Epithelial cell of esophagus (primary cell): ENCODE results near the gene CSNK1E.
A peak's percentile ranks its signal among the peaks of the same experiment; 100 is the strongest.

Source experiments
- DNase-seq: peaks from one replicate; pipeline ENCODE4 v3.0.0; 2010; ENCODE audit warnings: low read depth
- H3K4me3 ChIP-seq: 2 replicates; pipeline ENCODE4 v1.5.1; 2011; ENCODE audit warnings: mild to moderate bottlenecking, low read length, control low read depth
- CTCF ChIP-seq: IDR thresholded peaks from 2 replicates; pipeline ENCODE4 v1.5.1; 2011; ENCODE audit warnings: low read depth, mild to moderate bottlenecking, low read length, control low read depth, inconsistent platforms; ENCODE audit not compliant: insufficient read depth; ENCODE audit errors: missing control alignments

CSNK1E gene

GRCh38 chr22:38262051-38262795 is 55.0 kb downstream of the CSNK1E start:
- peak; percentile 69 for TF ChIP-seq CTCF
- no peak overlapping the region for H3K4me3 ChIP-seq
- DNase-seq: peak; percentile 79

DNA sequence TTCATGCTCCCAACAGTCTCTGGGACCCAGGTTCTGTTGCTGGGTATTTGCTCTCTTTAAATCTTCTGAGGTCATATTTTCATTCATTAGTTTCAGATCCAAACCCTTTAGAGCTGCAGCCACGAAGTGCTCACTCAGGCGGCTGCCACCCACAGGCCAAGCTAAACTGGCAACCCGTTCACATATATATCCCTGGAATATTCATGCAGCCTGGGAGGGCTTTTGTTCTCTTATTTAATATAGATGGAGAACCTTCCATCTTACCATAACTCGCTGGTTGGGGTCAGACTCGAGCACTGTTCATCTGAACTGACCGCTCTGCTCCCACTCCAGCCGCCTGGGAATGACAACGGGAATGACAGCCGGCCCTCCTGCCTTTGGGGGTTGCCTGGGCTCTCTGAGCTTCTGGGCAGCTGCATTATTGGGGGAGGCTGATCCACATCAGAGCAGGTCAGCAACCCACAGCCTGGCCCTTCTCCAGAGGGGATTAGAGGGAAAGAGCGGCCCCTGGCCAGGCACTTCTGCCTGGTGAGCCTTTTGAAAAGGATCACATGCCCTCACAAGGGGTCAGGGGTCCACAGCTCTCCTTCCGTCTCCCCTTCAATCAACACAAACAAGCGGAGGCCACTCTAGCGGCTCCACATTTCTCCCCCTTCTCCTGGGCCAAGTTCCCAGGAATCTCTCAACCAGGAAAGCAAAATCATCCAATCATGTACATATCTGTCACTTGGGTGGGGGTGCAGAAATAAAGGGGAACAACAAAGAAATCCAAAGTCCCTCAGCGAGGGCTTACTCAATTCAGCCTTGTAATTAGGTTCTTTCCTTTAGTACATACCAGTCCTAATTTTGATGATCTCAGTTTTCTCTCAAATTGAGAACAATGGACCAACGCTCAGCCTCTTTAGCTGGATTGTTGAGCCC is 56.2 kb downstream of the CSNK1E start:
- DNase-seq: no peak
- no peak overlapping the region for H3K4me3 ChIP-seq
- no peak for TF ChIP-seq CTCF

- TF ChIP-seq CTCF: no peak
- DNase-seq: no peak
- H3K4me3 ChIP-seq: no peak overlapping the region
These were observed 57.9 kb downstream of the CSNK1E start for GRCh38 chr22:38259370-38259769.

DNA sequence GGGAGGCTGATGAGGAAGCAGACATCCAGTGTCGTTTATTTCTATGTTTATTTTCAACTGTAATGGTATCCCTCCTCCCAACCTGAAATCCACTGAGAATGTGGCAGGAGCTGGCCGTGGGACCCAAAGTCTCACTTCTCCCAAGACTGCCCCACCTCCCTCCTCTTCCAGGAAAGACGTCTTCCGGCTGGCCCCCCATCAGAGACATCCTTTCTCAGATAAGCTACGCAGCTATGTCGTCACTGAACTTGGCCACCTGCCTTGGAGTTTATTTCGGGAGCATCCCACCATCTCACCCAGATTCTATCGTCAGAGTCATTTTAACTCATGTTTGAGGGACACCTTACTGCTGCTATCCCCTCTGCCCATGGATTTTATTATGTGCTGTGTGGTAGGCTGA is 58.3 kb downstream of the CSNK1E start:
- no peak for DNase-seq
- no peak for TF ChIP-seq CTCF
- no peak overlapping the region for H3K4me3 ChIP-seq

- TF ChIP-seq CTCF: no peak
- H3K4me3 ChIP-seq: no peak overlapping the region
- DNase-seq: no peak
These were observed 59.5 kb downstream of the CSNK1E start for GRCh38 chr22:38257650-38258250.

DNA sequence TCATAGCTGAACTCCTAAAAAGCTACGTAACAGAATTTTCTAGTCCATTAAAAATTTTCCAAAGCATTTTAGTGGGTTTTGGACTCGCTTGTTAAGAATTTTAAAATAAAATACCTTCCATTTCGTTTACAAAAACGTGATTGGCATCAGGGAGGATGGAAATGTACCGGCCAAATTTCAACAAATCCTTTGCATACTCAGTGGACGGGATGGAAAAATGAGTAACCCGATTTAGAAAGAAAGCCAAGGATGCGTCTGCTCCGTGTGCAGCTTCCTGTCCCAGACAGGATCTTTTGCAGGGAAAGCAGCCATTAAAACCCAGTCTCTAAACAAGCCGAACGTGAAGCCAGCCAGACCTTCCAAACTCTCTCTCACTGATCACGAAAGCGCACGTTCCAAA is 60.1 kb downstream of the CSNK1E start:
- TF ChIP-seq CTCF: no peak
- no peak overlapping the region for H3K4me3 ChIP-seq

More for the DNA sequence above, 60.1 kb downstream of the CSNK1E start:
- DNase-seq: no peak
